D341Med (cell line): ENCODE measurements around the gene SMYD3.
A peak's percentile ranks its signal among the peaks of the same experiment; 100 is the strongest.

Experiments used
- DNase-seq: peaks from one replicate; pipeline ENCODE4 v3.0.0; 2012; ENCODE audit warnings: low spot score

SMYD3 gene

GRCh38 chr1:245901565-245901964 is 605.5 kb downstream of the SMYD3 start:
- DNase-seq: no peak

GRCh38 chr1:245901037-245901436 is 606.0 kb downstream of the SMYD3 start:
- DNase-seq: no peak

GRCh38 chr1:245898581-245898980 is 608.5 kb downstream of the SMYD3 start:
- no peak for DNase-seq

- DNase-seq: no peak
Observed at GRCh38 chr1:245896258-245896657, 610.8 kb downstream of the SMYD3 start.

GRCh38 chr1:245895455-245895959 is 611.6 kb downstream of the SMYD3 start:
- DNase-seq: no peak

- peak; percentile 59 for DNase-seq
Observed at GRCh38 chr1:245894843-245895242, 612.2 kb downstream of the SMYD3 start.

- DNase-seq: no peak
Observed at GRCh38 chr1:245893025-245893424, 614.1 kb downstream of the SMYD3 start.

GRCh38 chr1:245888809-245889208 is 618.3 kb downstream of the SMYD3 start:
- DNase-seq: no peak

GRCh38 chr1:245887829-245888228 is 619.2 kb downstream of the SMYD3 start:
- no peak for DNase-seq

GRCh38 chr1:245881767-245882391 is 625.2 kb downstream of the SMYD3 start:
- DNase-seq: no peak

- no peak for DNase-seq
Observed at GRCh38 chr1:245880754-245881403, 626.2 kb downstream of the SMYD3 start.

- no peak for DNase-seq
Observed at GRCh38 chr1:245879091-245879490, 628.0 kb downstream of the SMYD3 start.

GRCh38 chr1:245878585-245878984 is 628.5 kb downstream of the SMYD3 start:
- no peak for DNase-seq

GRCh38 chr1:245877976-245878375 is 629.1 kb downstream of the SMYD3 start:
- DNase-seq: no peak

GRCh38 chr1:245876586-245876985 is 630.5 kb downstream of the SMYD3 start:
- no peak for DNase-seq

GRCh38 chr1:245875581-245876261 is 631.4 kb downstream of the SMYD3 start:
- DNase-seq: no peak

GRCh38 chr1:245874942-245875580 is 632.0 kb downstream of the SMYD3 start:
- no peak for DNase-seq

- no peak for DNase-seq
Observed at GRCh38 chr1:245873883-245874671, 633.0 kb downstream of the SMYD3 start.

GRCh38 chr1:245873068-245873467 is 634.0 kb downstream of the SMYD3 start:
- DNase-seq: no peak

- DNase-seq: no peak
Observed at GRCh38 chr1:245872475-245872874, 634.6 kb downstream of the SMYD3 start.

- DNase-seq: no peak
Observed at GRCh38 chr1:245871915-245872314, 635.2 kb downstream of the SMYD3 start.

- DNase-seq: no peak
Observed at GRCh38 chr1:245871191-245871590, 635.9 kb downstream of the SMYD3 start.
